Ureter (tissue), 1 donor: ENCODE data around the gene TASOR2. TPM values are rescaled to one million over a fixed set of nuclear protein-coding genes. Genes with fewer than 3 reads are reported as not detected.
A peak's percentile ranks its signal among the peaks of the same experiment; 100 is the strongest.

Experiments used
- DNase-seq: peaks from one replicate; pipeline ENCODE4 v3.0.0-alpha.2; 2020; ENCODE audit warnings: low spot score
- total RNA-seq: library from RNA; stranded (reverse); gene quantifications from one replicate; pipeline ENCODE4 v1.2.4, GENCODE V29; 2023
- donor health status: DM: yes; HTN: yes; CAD: no.

Gene TASOR2
- total RNA-seq, 1 donor from 2014 or later = 99.2 TPM

- DNase-seq = no peak
Measured at GRCh38 chr10:5683065-5683464, 1.6 kb upstream of the TASOR2 start.

DNA sequence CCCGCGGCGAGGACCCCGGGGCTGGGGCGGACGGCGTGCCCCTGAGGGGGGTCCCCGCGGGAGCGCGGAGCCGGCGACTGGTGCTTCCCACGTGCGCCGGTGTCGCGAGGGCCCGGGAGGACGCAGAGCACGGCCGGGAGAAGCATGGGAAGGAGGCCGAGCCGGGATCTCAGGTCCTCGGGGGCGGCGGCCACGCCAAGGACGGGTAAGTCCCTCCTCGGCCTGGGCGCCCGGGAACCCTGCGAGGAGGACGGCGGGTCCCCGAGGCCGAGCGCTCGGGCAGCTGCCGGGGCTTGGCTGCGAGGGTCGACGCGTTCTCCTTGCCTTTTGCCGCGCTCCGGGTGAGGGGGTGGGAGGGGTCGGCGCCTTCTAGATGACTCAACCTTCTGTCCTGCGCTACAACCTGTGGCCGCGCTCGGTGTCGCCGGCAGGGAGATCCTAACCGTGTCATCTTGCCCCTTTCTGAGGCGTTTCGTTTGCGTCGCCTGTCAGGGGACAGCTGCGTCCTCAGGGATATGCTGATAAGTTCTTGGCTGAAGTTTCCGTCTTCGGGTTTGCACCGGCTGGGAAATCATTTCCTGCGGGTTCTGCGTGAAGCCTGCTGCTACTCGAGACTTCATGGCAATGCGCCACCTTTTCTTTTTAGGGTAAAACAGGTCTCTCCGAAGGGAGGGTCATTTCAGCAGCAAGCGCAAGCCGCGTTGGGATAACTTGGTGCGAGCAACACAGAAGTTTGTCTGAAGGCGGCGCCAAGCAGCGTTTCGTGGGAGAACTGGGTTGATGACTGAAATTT lies 529 bp downstream of the TASOR2 start:
- peak; percentile 73 for DNase-seq

- DNase-seq = no peak
Measured at GRCh38 chr10:5685764-5686240, 1.2 kb downstream of the TASOR2 start.

GRCh38 chr10:5688587-5688986 lies 3.9 kb downstream of the TASOR2 start:
- no peak for DNase-seq

DNA sequence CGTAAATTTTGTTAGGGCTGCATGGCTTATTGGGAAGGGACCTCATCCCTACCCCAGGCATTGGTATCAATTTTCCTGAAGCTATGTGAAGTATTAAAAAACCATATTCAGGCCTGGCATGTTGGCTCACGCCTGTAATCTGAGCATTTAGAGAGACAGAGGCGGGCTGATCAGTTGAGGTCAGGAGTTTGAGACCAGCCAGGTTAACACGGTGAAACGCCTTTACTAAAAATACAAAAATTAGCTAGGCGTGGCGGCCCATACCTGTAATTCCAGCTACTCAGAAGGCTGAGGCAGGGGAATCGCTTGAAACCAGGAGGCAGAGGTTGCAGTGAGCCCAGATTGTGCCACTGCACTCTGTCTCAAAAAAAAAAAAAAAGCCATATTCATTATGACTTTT lies 7.1 kb downstream of the TASOR2 start:
- no peak for DNase-seq

DNA sequence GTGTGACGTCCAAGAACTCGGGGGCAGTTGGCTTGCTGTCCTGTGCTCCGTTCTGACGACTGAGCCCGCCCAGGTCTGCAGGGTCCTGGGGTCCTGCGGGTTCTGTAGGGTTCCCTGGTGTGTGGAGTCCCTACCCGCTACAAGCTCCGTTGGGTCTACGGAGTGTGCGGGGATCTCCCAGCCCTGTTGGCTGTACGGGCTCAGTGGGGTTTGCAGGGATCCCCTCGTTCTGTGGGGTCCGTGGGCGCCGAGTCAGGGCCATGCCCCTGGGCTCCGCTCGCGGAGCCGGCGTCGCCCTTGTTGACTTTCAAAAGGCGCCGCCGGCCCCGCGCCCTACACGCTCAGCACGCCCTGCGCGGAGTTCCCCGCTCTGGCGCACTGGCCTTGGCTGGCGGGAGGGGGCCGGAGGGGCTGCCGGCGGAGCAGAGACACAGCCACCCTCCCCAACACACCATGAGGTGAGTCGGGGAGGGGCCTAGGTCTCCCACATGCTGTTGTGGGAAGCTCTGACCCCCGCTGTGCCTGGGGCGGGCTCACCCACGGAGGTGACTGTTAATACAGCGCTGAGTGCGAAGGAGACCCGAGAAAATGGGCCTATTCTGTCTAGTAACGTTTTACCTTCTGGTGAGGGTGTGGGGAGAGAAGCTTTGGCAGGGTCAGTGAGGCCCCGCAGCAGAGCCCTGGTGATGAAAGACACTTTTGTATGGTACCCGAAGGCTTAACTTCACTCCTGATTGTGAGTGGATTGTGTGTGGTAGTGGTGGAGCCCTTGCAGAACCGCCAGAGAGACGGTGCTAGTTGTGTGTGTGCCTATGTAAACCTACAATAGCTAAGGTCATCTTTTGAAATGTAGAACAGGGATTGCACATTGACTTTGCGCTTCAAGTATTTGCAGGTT lies 8.1 kb downstream of the TASOR2 start:
- no peak for DNase-seq

GRCh38 chr10:5694573-5694972 lies 9.9 kb downstream of the TASOR2 start:
- no peak for DNase-seq

DNA sequence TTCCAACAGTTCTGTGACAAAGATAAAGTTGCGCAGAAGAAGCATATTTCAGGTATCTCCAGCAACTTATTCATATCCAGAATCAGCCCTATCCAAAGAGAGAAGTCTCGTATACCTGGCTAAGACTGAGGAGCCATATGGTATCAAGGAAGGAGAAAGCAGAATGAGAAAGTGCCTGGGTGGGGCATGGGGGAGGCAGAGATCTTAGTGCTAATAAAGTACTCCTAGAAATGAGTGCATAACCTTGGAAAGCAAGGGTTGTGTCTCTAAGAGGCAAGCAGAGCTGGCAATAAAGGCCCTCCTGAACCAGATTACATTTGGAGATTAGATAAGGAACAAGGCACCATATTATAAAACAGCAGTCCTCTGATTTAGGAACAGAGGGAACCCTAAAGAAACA lies 12.7 kb downstream of the TASOR2 start:
- DNase-seq = no peak

- no peak for DNase-seq
Measured at GRCh38 chr10:5698062-5698461, 13.4 kb downstream of the TASOR2 start.

DNA sequence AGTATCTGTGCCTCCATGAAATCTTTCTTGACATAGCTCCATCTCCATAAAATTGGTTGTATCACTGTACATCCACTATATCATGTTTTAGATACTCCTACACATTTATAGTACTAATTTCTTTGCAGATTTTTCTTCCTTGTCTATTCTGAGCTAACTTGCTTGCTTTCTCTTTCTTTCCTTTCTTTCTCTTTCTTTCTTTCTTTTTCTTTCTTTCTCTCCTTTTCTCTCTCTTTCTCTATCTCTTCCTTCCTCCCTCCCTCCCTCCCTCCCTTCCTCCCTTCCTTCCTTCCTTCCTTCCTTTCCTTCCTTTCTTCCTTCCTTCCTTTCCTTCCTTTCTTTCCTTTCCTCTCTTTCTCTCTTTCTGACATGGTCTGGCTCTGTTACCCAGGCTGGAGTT lies 23.7 kb downstream of the TASOR2 start:
- no peak for DNase-seq

- DNase-seq = no peak
Measured at GRCh38 chr10:5709865-5710264, 25.2 kb downstream of the TASOR2 start.

DNA sequence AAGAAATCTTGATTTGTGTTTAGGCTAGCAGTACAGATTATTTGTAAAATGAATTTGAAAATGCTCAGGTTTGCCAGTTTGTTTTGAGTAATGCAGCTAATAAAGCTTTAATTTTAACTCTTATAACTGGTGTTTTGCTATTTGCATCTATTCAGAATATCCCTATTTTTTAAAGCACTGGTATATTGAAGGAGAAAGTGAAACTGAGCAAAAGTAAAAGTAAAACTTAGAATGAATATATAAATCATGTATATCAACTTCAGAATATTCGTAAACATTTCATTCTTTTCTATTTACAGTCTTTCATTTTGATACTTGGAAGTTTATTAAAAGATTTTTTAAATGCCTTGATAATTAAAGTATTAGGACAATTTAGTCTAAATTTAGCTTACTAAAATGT lies 26.2 kb downstream of the TASOR2 start:
- no peak for DNase-seq

- DNase-seq = no peak
Measured at GRCh38 chr10:5711642-5712041, 27.0 kb downstream of the TASOR2 start.

GRCh38 chr10:5719546-5719945 lies 34.9 kb downstream of the TASOR2 start:
- DNase-seq = no peak

GRCh38 chr10:5720182-5720581 lies 35.5 kb downstream of the TASOR2 start:
- no peak for DNase-seq

GRCh38 chr10:5723692-5724091 lies 39.1 kb downstream of the TASOR2 start:
- DNase-seq = no peak

DNA sequence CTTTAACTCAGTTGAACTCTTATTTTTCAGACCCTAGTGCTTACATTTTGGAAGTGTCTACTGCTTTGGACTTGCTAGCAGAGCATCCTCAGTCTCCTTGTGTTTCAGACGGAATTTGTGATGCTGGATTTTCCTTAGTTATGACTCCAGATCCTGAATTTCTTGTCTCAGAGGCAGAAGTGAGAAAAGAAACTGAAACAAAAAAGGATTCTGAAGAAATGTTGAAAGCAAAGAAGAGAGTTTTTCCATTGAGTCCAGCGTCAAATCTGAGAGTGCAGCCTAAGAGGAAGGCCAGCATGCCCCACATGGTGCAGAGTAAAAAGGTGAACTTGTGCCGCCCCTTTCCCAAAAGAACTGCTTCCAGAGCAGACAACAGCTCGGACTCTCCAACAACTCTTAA lies 46.1 kb downstream of the TASOR2 start:
- DNase-seq = no peak

- no peak for DNase-seq
Measured at GRCh38 chr10:5731559-5731958, 46.9 kb downstream of the TASOR2 start.

GRCh38 chr10:5732141-5732540 lies 47.5 kb downstream of the TASOR2 start:
- no peak for DNase-seq
